GM18520 (cell line): Measurements from ENCODE around the gene PARVB.

Experiments used
- ATAC-seq: cut with Tn5 transposase; IDR thresholded peaks from one replicate; pipeline ENCODE4 v1.9.1; 2021; ENCODE audit not compliant: unreplicated experiment

Gene PARVB

GRCh38 chr22:44153710-44154109 is 129.6 kb downstream of the PARVB start:
- no peak for ATAC-seq

DNA sequence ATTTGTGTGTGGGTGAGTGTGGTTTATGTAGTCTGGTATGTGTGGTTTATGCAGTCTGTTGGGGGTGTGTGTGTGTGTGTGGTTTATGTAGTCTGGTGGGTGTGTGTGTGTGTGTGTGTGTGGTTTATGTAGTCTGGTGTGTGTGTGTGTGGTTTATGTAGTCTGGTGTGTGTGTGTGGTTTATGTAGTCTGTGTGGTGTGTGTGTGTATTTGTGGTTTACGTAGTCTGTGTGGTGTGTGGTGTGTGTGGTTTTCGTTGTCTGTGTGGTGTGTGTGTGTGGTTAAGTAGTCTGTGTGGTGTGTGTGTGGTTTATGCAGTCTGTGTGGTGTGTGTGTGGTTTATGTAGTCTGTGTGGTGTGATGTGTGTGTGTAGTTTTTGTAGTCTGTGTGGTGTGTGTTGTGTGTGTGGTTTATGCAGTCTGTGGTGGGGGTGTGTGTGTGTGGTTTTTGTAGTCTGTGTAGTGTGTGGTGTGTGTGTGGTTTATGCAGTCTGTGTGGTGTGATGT is 130.4 kb downstream of the PARVB start:
- ATAC-seq, result no peak

DNA sequence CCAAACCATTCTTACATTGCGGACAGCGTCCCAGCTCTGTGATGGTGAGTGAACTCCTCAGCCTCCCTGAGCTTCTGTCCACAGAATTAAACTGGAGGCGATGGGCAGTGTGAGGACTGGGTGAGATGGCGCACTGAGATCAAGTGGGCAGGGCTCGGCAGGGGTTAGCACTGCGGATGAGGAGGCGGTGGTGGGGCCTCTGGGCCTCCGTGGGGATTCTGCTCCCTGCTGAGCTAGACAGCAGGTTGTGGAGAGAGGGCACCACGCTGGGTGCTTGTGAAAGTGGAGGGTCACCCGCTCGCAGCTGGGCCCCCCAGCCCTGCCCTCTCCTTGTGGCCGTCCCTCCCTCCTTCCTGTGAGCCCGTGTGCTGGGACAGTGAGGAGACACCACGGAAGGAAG is 131.0 kb downstream of the PARVB start:
- no peak for ATAC-seq

- ATAC-seq, result no peak
Observed at GRCh38 chr22:44157916-44158618, 134.0 kb downstream of the PARVB start.

DNA sequence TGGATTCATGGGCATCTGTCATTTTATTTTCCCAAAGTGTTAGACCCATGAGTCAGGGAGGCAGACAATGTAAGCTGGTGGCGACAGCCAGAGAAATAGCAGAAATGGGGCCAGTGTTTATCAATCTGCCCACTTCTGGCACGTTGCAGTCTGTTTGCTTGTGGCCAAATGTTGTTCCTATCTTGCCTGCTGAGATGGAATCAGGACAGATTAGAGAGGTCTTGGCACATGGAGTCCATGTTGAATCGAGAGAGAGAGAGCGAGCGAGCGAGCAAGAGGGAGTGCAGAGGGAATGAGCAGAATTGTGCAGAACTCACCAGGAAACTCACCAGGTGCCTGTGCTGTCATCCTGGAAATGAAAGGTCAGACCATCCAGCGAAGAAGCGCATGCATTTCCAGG is 134.7 kb downstream of the PARVB start:
- no peak for ATAC-seq

DNA sequence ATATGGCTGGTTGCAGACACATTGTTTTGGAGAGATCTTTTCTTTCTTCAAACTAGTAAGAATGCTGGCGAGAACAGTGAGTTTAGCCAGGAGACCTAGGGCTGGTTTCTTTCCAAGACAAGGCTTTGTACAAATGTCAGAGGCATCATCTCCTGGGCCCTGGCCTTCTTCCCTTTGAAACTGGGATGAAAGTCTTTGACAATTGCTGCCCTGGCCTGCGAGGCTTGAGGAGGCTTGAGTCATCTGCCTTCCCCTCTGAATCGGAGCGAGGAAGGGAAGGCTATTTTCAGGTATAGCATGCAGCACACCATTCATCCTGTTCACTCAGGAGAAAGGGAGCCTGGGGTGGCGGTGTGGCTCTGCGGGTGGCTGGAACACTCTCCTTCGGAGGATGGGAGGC is 135.1 kb downstream of the PARVB start:
- ATAC-seq, result no peak

DNA sequence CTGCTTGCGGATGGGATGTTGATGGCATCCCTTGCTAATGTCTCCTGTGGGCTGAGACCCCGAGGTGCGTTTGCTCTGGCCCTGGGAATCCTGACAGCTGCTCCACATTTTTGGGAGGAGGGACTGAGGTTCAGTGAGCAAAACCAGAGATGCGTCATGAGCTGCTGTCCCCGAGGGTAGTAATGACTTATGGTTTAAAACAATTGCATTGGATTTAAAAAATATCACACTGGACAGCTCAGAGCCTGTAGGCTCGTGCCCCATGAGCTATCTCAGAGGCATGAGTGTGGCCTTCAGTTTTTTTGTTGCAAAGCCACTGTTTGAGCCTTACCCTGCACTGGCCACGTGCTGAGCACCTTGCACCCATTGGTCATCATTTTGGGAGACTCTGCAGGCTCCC is 135.7 kb downstream of the PARVB start:
- no peak for ATAC-seq

GRCh38 chr22:44160421-44160820 is 136.3 kb downstream of the PARVB start:
- no peak for ATAC-seq

- no peak for ATAC-seq
Observed at GRCh38 chr22:44161673-44162072, 137.6 kb downstream of the PARVB start.

DNA sequence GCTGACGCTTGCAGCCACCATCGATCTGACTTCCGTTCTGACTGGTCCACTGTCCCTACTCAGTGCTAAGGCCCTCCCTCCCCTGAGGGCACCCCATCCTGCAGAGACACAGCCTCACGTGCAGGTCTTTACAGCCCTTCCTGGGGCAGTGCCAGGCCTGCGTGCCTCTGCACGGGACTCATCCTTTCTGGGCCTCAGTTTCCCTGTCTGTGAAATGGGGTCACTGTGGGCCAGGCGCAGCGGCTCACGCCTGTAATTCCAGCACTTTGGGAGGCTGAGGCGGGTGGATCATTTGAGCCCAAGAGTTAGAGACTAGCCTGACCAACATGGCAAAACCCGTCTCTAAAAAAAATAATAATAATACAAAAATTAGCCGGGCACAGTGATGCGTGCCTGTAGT is 138.9 kb downstream of the PARVB start:
- no peak for ATAC-seq

DNA sequence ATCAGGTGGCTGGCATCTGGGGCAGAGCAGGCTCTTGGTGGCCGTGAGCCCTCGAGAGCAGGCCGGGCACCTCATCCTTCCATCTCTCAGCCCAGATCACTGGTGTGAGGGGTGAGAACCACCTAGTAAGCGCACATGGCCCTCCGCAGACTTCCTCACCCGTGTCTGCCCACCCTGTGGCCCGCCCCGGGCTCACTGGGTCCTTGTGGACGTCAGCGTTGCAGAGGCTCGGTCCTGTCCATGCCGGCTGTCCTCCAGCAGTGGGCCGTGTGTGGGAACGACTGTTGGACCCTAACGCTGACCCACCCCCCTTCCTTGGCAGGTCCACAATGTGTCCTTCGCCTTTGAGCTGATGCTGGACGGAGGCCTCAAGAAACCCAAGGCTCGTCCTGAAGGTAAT is 139.4 kb downstream of the PARVB start:
- ATAC-seq, result no peak

- ATAC-seq, result no peak
Observed at GRCh38 chr22:44164031-44164430, 139.9 kb downstream of the PARVB start.

DNA sequence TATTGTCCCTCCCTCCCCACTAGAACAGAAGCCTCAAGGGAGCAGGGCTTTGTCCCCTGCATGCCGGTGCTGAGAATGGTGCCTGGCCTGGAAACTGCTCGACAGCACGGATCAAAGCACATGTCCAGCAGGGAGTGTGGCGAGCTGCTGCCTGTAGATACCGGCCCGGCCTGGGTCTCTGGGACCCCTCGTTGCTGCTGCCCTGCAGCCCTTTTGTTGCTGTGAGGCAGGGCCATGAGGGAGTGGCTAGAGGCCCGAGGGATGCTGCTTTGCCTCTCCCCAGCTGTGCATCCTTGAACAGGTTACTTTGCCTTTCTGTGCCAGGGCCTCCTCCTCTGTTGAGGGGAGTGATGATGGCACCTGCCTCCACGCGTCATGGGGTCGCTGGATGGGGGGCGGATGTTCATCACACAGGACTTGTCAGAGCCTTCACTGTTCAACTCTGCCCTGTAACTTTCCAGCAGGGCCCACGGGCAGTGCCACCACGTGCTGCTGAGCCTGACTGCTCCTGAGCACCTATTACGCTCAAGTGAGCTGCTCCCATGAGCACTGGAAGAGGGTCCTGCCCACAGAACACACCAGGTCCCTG is 141.3 kb downstream of the PARVB start:
- ATAC-seq, result no peak

DNA sequence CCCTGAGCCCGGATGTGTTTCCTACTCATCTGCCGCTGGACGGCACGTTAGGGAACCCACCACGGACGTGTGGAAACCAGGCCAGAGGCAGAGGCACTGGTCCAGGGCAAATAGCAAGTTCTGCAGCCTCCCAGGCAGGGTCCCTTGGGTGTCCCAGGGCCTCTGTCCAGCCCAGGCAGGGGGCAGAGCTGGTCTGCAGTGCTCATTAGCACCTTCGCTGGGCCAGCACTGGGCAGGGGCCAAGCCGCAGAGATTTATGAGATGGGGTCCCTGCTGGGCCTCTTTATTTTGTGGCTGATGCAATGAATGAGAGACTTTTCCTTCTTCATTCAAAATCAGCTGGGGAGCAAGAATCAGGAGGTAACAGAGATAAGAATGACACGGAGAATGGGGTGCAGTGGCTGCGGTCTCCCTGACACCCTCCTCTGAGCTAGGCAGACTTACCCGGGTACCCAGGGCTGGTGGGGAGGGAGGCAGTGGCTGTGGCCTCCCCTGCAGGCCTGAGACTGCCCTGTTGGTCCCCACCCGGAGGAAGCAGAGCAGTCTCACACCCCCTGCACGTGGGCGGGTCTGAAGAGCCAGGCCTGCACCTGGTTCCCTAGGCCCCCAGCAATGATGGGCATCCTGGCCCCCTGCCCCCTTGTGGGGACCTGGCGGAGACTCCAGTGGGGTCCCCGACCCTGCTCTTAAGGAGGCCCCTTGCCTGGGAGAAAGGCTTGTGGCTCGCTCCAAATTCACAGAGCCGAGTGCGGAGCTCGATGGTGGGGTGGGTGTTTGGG is 142.6 kb downstream of the PARVB start:
- ATAC-seq, result no peak

DNA sequence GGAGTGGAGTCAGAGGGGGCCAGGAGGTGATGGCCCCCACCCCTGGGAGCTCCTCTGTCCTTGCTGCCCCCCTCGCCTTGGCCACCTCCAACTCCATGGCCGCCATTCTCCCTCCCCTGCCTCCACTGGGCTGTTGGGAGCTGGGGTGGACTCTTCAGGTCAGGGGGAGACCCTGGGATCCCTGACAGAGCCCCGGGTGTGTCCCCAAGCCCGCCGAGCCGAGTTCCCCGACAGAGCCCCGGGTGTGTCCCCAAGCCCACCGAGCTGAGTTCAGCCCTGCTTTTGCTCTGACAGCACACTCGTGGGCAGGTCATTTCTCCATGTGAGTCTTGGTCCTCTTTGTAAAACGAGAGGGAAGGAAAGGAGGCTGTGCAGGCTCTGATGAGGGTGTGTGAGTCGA is 143.4 kb downstream of the PARVB start:
- no peak for ATAC-seq

DNA sequence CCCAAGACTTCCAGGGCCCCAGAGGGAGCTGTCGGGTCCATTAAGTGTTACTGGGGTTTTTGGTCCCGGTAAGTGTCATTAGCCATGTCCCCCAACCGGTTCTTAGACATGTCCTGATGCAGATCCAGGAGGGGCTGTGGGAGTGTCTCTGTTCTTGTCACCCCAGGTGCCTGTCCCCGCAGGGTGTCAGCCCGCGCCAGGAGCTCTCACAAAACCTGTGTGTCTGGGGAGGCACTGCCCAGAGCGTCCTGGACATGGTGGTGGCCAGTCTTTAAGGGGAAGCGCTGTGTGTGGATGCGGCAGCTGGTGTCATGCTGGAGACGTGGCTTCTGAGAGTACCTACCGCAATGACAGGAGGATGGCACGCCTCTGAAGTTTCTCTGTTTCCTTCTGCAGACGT is 144.1 kb downstream of the PARVB start:
- ATAC-seq, result no peak

GRCh38 chr22:44170470-44170869 is 146.4 kb downstream of the PARVB start:
- no peak for ATAC-seq

- no peak for ATAC-seq
Observed at GRCh38 chr22:44171561-44171960, 147.5 kb downstream of the PARVB start.

GRCh38 chr22:44172370-44173108 is 148.4 kb downstream of the PARVB start:
- no peak for ATAC-seq

DNA sequence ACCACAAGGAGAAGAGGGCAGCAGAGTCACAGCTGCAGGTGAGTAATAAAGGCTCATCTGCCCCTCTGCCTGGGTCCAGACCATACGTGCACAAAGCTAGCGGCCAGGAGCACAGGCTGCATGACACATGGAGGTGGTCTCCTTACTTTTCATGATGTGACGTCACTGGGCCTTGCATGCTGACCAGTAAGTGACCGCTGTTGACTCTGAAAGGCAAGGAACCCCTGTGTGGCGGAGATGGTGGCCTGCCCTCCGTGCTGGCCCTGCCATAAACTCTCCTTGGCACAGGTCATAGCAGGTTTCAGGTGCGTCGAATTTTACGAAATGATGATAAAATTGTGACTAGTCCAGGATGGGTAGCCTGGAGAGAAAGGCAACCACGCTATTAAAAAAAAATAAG is 149.1 kb downstream of the PARVB start:
- ATAC-seq, result no peak

GRCh38 chr22:44175676-44176075 is 151.6 kb downstream of the PARVB start:
- no peak for ATAC-seq
